Parathyroid adenoma (tissue), 2 donors: Measurements from ENCODE around the gene NDUFAF8.

Source experiments
- H2AFZ ChIP-seq: fragments of 300-600 bp; sonication (generic); one replicate; pipeline ENCODE4 v1.7.0; 2017; ENCODE audit warnings: antibody characterized with exemption, mild to moderate bottlenecking
- H3K27ac ChIP-seq: fragments of 300-600 bp; sonication (generic); one replicate; pipeline ENCODE4 v1.7.0; 2017
- H3K27me3 ChIP-seq: fragments of 300-600 bp; sonication (generic); one replicate; pipeline ENCODE4 v1.7.0; 2017; ENCODE audit warnings: low read length; ENCODE audit not compliant: control insufficient read depth, insufficient read depth
- H3K36me3 ChIP-seq: fragments of 300-600 bp; sonication (generic); one replicate; pipeline ENCODE4 v1.7.0; 2017; ENCODE audit warnings: low read length; ENCODE audit not compliant: control insufficient read depth, insufficient read depth
- H3K4me1 ChIP-seq: fragments of 300-600 bp; sonication (generic); one replicate; pipeline ENCODE4 v1.7.0; 2017; ENCODE audit warnings: control low read depth
- H3K4me2 ChIP-seq: fragments of 300-600 bp; sonication (generic); one replicate; pipeline ENCODE4 v1.7.0; 2017; ENCODE audit warnings: low read length
- H3K4me3 ChIP-seq: fragments of 300-600 bp; sonication (generic); one replicate; pipeline ENCODE4 v1.7.0; 2017; ENCODE audit warnings: low read depth, low read length
- H3K79me2 ChIP-seq: fragments of 300-600 bp; sonication (generic); one replicate; pipeline ENCODE4 v1.7.0; 2017; ENCODE audit warnings: control low read depth
- H3K9ac ChIP-seq: fragments of 300-600 bp; sonication (generic); one replicate; pipeline ENCODE4 v1.7.0; 2017; ENCODE audit warnings: mild to moderate bottlenecking
- H3K9me3 ChIP-seq: fragments of 300-600 bp; sonication (generic); one replicate; pipeline ENCODE4 v1.7.0; 2017; ENCODE audit warnings: low read length; ENCODE audit not compliant: control insufficient read depth
- CTCF ChIP-seq: fragments of 300-600 bp; sonication (generic); IDR thresholded peaks from one replicate; pipeline ENCODE4 v1.7.0; 2017; ENCODE audit warnings: antibody characterized with exemption, mild to moderate bottlenecking
- donor health status: primary hyperparathyroidism.

Gene NDUFAF8

GRCh38 chr17:81191646-81192045 lies 47.5 kb upstream of the NDUFAF8 start:
- no peak overlapping the region for H2AFZ ChIP-seq
- H3K9ac ChIP-seq, result no peak overlapping the region
- H3K36me3 ChIP-seq, result no peaks in the 10 kb centered on the region
- H3K27me3 ChIP-seq, result no peaks in the 10 kb centered on the region
- no peak overlapping the region for H3K27ac ChIP-seq
- TF ChIP-seq CTCF, result no peak
- H3K79me2 ChIP-seq, result no peaks in the 10 kb centered on the region
- H3K4me3 ChIP-seq, result no peak overlapping the region
- no peaks in the 10 kb centered on the region for H3K4me1 ChIP-seq
- H3K9me3 ChIP-seq, result no peaks in the 10 kb centered on the region
- H3K4me2 ChIP-seq, result no peak overlapping the region

GRCh38 chr17:81192386-81193050 lies 46.6 kb upstream of the NDUFAF8 start:
- Histone ChIP-seq H3K4me3 (no peak overlapping the region), H3K79me2 (no peaks in the 10 kb centered on the region), H3K36me3 (no peaks in the 10 kb centered on the region), H3K4me2 (no peak overlapping the region), H3K9ac (no peak overlapping the region), H3K4me1 (no peaks in the 10 kb centered on the region), H3K9me3 (no peaks in the 10 kb centered on the region), H3K27ac (no peak overlapping the region), H2AFZ (no peak overlapping the region), H3K27me3 (no peaks in the 10 kb centered on the region)
- TF ChIP-seq CTCF, result no peak

- H3K4me3 ChIP-seq, result no peak overlapping the region
- H3K27ac ChIP-seq, result no peak overlapping the region
- no peak overlapping the region for H3K9ac ChIP-seq
- no peaks in the 10 kb centered on the region for H3K36me3 ChIP-seq
- H2AFZ ChIP-seq, result no peak overlapping the region
- no peaks in the 10 kb centered on the region for H3K4me1 ChIP-seq
- no peaks in the 10 kb centered on the region for H3K79me2 ChIP-seq
- H3K27me3 ChIP-seq, result no peaks in the 10 kb centered on the region
- H3K4me2 ChIP-seq, result no peak overlapping the region
- no peak for TF ChIP-seq CTCF
- H3K9me3 ChIP-seq, result no peaks in the 10 kb centered on the region
These were observed 46.1 kb upstream of the NDUFAF8 start for GRCh38 chr17:81193051-81193410.

- no peaks in the 10 kb centered on the region for H3K4me1 ChIP-seq
- H3K4me3 ChIP-seq, result no peak overlapping the region
- H3K4me2 ChIP-seq, result no peak overlapping the region
- no peaks in the 10 kb centered on the region for H3K9me3 ChIP-seq
- H3K36me3 ChIP-seq, result no peaks in the 10 kb centered on the region
- H3K9ac ChIP-seq, result no peak overlapping the region
- H2AFZ ChIP-seq, result no peak overlapping the region
- H3K27ac ChIP-seq, result no peak overlapping the region
- H3K27me3 ChIP-seq, result no peaks in the 10 kb centered on the region
- no peak for TF ChIP-seq CTCF
- H3K79me2 ChIP-seq, result no peaks in the 10 kb centered on the region
These were observed 45.5 kb upstream of the NDUFAF8 start for GRCh38 chr17:81193470-81194224.
